HEK293 (cell line): Measurements from ENCODE around the gene C10orf67.

Experiments used
- ATF2 ChIP-seq: fragments of 450-650 bp; formaldehyde crosslinking; IDR thresholded peaks from 2 replicates; pipeline ENCODE4 v1.5.1; 2016; ENCODE audit warnings: missing biosample characterization, missing genetic modification characterization, low read depth
- KLF9 ChIP-seq: fragments of 450-650 bp; formaldehyde crosslinking; IDR thresholded peaks from 2 replicates; pipeline ENCODE4 v1.5.1; 2016; ENCODE audit warnings: missing biosample characterization, missing genetic modification characterization, low read depth
- PRDM2 ChIP-seq: fragments of 450-650 bp; formaldehyde crosslinking; IDR thresholded peaks from 2 replicates; pipeline ENCODE4 v1.5.1; 2016; ENCODE audit warnings: missing biosample characterization, missing genetic modification characterization, borderline replicate concordance
- TRIM28 ChIP-seq: IDR thresholded peaks from 2 replicates; pipeline ENCODE4 v1.6.1; 2011; ENCODE audit warnings: low read length, control low read depth, borderline replicate concordance
- ZBTB6 ChIP-seq: fragments of 450-650 bp; formaldehyde crosslinking; IDR thresholded peaks from 2 replicates; pipeline ENCODE4 v1.5.1; 2017; ENCODE audit warnings: missing biosample characterization, missing genetic modification characterization
- ZFP3 ChIP-seq: fragments of 450-650 bp; formaldehyde crosslinking; IDR thresholded peaks from 2 replicates; pipeline ENCODE4 v1.5.1; 2016; ENCODE audit warnings: low read depth, missing biosample characterization, missing genetic modification characterization
- ZNF211 ChIP-seq: fragments of 450-650 bp; formaldehyde crosslinking; IDR thresholded peaks from 2 replicates; pipeline ENCODE4 v1.5.1; 2016; ENCODE audit warnings: low read depth, missing biosample characterization, missing genetic modification characterization
- ZNF214 ChIP-seq: fragments of 450-650 bp; formaldehyde crosslinking; IDR thresholded peaks from 2 replicates; pipeline ENCODE4 v1.5.1; 2017; ENCODE audit warnings: missing biosample characterization, mild to moderate bottlenecking, missing genetic modification characterization, borderline replicate concordance
- ZNF280D ChIP-seq: fragments of 450-650 bp; formaldehyde crosslinking; IDR thresholded peaks from 2 replicates; pipeline ENCODE4 v1.5.1; 2016; ENCODE audit warnings: missing biosample characterization, missing genetic modification characterization
- ZNF366 ChIP-seq: fragments of 450-650 bp; formaldehyde crosslinking; conservative IDR thresholded peaks from 2 replicates; pipeline ENCODE4 v1.5.1; 2016; ENCODE audit warnings: missing biosample characterization, missing genetic modification characterization
- ZNF514 ChIP-seq: fragments of 450-650 bp; formaldehyde crosslinking; IDR thresholded peaks from 2 replicates; pipeline ENCODE4 v1.5.1; 2016; ENCODE audit warnings: missing biosample characterization, missing genetic modification characterization
- ZNF529 ChIP-seq: fragments of 450-650 bp; formaldehyde crosslinking; IDR thresholded peaks from 2 replicates; pipeline ENCODE4 v1.5.1; 2017; ENCODE audit warnings: missing genetic modification characterization, missing biosample characterization; ENCODE audit not compliant: insufficient replicate concordance
- ZNF610 ChIP-seq: fragments of 450-650 bp; formaldehyde crosslinking; IDR thresholded peaks from 2 replicates; pipeline ENCODE4 v1.5.1; 2016; ENCODE audit warnings: missing biosample characterization, missing genetic modification characterization, borderline replicate concordance
- ZNF658 ChIP-seq: fragments of 450-650 bp; formaldehyde crosslinking; IDR thresholded peaks from 2 replicates; pipeline ENCODE4; 2016; ENCODE audit warnings: missing biosample characterization, missing genetic modification characterization
- ZNF660 ChIP-seq: fragments of 450-650 bp; IDR thresholded peaks from 2 replicates; pipeline ENCODE4 v1.5.1; 2018; ENCODE audit warnings: missing biosample characterization, mild to moderate bottlenecking, missing genetic modification characterization
- ZNF76 ChIP-seq: fragments of 450-650 bp; formaldehyde crosslinking; IDR thresholded peaks from 2 replicates; pipeline ENCODE4; 2016; ENCODE audit warnings: low read depth, missing biosample characterization, missing genetic modification characterization, borderline replicate concordance
- TF ChIP-seq, protein P1 (sequence below): fragments of 450-650 bp; formaldehyde crosslinking; IDR thresholded peaks from 2 replicates; pipeline ENCODE4; 2016; ENCODE audit warnings: missing biosample characterization, missing genetic modification characterization

C10orf67 gene

GRCh38 chr10:23156447-23157150, 188.0 kb downstream of the C10orf67 start (continued):
- TF ChIP-seq PRDM2 (tag by site-specific recombination) = no peak
- TF ChIP-seq ZBTB6 (tag by site-specific recombination) = no peak
- no peak for TF ChIP-seq ZNF529 (tag by site-specific recombination)
- TF ChIP-seq, protein P1, sequence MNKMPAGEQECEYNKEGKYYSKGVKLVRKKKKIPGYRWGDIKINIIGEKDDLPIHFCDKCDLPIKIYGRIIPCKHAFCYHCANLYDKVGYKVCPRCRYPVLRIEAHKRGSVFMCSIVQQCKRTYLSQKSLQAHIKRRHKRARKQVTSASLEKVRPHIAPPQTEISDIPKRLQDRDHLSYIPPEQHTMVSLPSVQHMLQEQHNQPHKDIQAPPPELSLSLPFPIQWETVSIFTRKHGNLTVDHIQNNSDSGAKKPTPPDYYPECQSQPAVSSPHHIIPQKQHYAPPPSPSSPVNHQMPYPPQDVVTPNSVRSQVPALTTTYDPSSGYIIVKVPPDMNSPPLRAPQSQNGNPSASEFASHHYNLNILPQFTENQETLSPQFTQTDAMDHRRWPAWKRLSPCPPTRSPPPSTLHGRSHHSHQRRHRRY = no peak
- TF ChIP-seq ZNF514 (tag by site-specific recombination) = 0 out of 2 replicates have a peak, but pooled peaks have one; percentile 43
- no peak for TF ChIP-seq TRIM28
- TF ChIP-seq ZFP3 = no peak
- TF ChIP-seq ZNF280D (tag by site-specific recombination) = no peak
- no peak for TF ChIP-seq ATF2 (tag by site-specific recombination)
- no peak for TF ChIP-seq ZNF214 (tag by site-specific recombination)
- TF ChIP-seq ZNF76 (tag by site-specific recombination) = no peak
- no peak for TF ChIP-seq ZNF658 (tag by site-specific recombination)
- TF ChIP-seq ZNF211 = no peak
- no peak for TF ChIP-seq ZNF660 (tag by site-specific recombination)
- no peak for TF ChIP-seq ZNF610 (tag by site-specific recombination)
- no peak for TF ChIP-seq KLF9
- peak; percentile 95 for TF ChIP-seq ZNF366 (tag by site-specific recombination)
